ENCODE measurements around the gene TMEM82.

DNA sequence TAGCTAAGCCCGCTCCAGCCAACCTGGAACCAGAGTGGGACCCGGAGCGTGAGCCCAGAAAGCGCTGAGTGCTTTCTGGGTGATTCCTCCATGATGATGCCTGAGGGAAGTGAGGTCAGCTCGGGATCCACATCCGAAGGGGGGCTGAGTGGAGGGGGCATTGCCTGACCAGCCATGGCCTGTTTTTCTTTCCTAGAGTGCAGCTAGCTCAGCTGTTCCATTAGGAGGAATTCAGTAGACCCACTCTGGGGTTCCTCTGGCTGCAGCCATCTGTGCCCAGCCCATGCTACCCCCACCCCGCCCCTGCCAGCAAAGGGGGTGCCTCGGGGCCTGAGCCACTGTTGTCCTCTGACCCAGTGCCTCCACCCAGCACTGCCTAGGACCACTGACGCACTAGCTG lies 15.8 kb upstream of the TMEM82 start:
- no peak for TF ChIP-seq YY1 (IDR thresholded peaks at IDR 0.05; ENCODE audit: insufficient read depth, insufficient read length)
- no peak for TF ChIP-seq ZNF274 (IDR thresholded peaks at IDR 0.05; ENCODE audit: low read depth, low read length)

All from NT2/D1 (cell line).